Stimulated activated CD4-positive, alpha-beta T cell treated with anti-CD3 and anti-CD28 coated beads, TNF-alpha, amount 100 ng/mL, for 1 hour (primary cell): ENCODE measurements around the gene NDUFB10.
"Not testable (repeated sequence)": the region's sequence is repeated elsewhere in the genome, so short reads cannot be mapped to it uniquely, and the experiment has no call there.

Source experiments
- DNase-seq, 3 donors: peaks; one replicate each; pipeline ENCODE4 v3.0.0-alpha.2; 2020; ENCODE audit warnings: low read depth in 3 of 3, low spot score in 1 of 3

Gene NDUFB10

GRCh38 chr16:1945559-1946391, 13.6 kb upstream of the NDUFB10 start:
- DNase-seq = no peak

GRCh38 chr16:1946495-1947368, 12.6 kb upstream of the NDUFB10 start:
- no peak for DNase-seq

GRCh38 chr16:1947369-1947670, 12.0 kb upstream of the NDUFB10 start:
- no peak for DNase-seq

GRCh38 chr16:1949507-1949906, 9.8 kb upstream of the NDUFB10 start:
- no peak for DNase-seq

- no peak for DNase-seq
Measured at GRCh38 chr16:1950047-1950446, 9.3 kb upstream of the NDUFB10 start.

- DNase-seq = no peak
Measured at GRCh38 chr16:1950559-1950958, 8.8 kb upstream of the NDUFB10 start.

- no peak for DNase-seq
Measured at GRCh38 chr16:1953734-1954133, 5.6 kb upstream of the NDUFB10 start.

- DNase-seq = not testable (repeated sequence)
Measured at GRCh38 chr16:1957434-1958142, 1.8 kb upstream of the NDUFB10 start.

GRCh38 chr16:1958143-1958491, 1.2 kb upstream of the NDUFB10 start:
- not testable (repeated sequence) for DNase-seq

GRCh38 chr16:1958715-1959268, 546 bp upstream of the NDUFB10 start:
- no peak for DNase-seq

- peak in 1 of 3 donors; percentile 42 for DNase-seq
Measured at GRCh38 chr16:1960665-1961630, 1.6 kb downstream of the NDUFB10 start.

- no peak for DNase-seq
Measured at GRCh38 chr16:1961651-1962067, 2.3 kb downstream of the NDUFB10 start.

GRCh38 chr16:1962161-1963153, 3.1 kb downstream of the NDUFB10 start:
- DNase-seq = not testable (repeated sequence)

- peak in 1 of 3 donors; percentile 42 for DNase-seq
Measured at GRCh38 chr16:1963806-1964505, 4.6 kb downstream of the NDUFB10 start.

GRCh38 chr16:1964506-1965395, 5.4 kb downstream of the NDUFB10 start, which contains the start of gene RPS2:
TSS of gene RPS2 (minus strand) at chr16:1964826. CDS start at chr16:1964625, 201 bp downstream.
- DNase-seq = peak; percentile 95 to 99 (median 97)

- DNase-seq = no peak
Measured at GRCh38 chr16:1965396-1966001, 6.2 kb downstream of the NDUFB10 start.

- DNase-seq = no peak
Measured at GRCh38 chr16:1966460-1966859, 7.1 kb downstream of the NDUFB10 start, which contains the start of gene RNF151. TSS of gene RNF151 (plus strand) at chr16:1966856. CDS start at chr16:1966882, 26 bp downstream.
